H1 (cell line): ENCODE measurements around the gene ZNF511. TPM values are rescaled to one million over a fixed set of nuclear protein-coding genes. Genes with fewer than 3 reads are reported as not detected.

ENCODE experiments used
- polyA plus RNA-seq, 7 experiments: library from polyadenylated mRNA; depleted of rRNA in 3 of 7; stranded (reverse) in 5 of 7; unstranded in 2 of 7; fragments of >200 nt in 5 of 7; fragments of 200-250 nt in 2 of 7; gene quantifications; 1 replicate in 5 of 7; 2 replicates in 1 of 7; 4 replicates in 1 of 7; pipeline versions ENCODE4 v1.2.1 to v1.2.3, GENCODE V29; 2011 to 2013; ENCODE audit warnings: missing spikeins in 2 of 7, mixed read lengths in 2 of 7
- total RNA-seq: library from RNA; stranded (reverse); fragmentation: NEBNext Ultra II Directional; extraction: Animal tissue kit (Norgen Biotek cat#: 25700); gene quantifications from 2 replicates; pipeline ENCODE4 v1.2.1, GENCODE V29; 2021
- TF ChIP-seq, protein P1 (sequence below): fragments of 300-600 bp; sonication (generic); IDR thresholded peaks from 2 replicates; pipeline ENCODE4 v1.7.1; 2012; ENCODE audit warnings: low read length, moderate library complexity, mild to moderate bottlenecking, inconsistent platforms; ENCODE audit not compliant: insufficient replicate concordance
- TF ChIP-seq, protein P2 (sequence below): IDR thresholded peaks from 2 replicates; pipeline ENCODE4 v1.6.1; 2012; ENCODE audit warnings: inconsistent platforms

ZNF511 gene
- total and polyA plus RNA-seq, 2 of the 8 experiments (the other 6 are each of a cell fraction or from before 2014, with no cell fraction given) = 55.4 to 71.7 TPM

DNA sequence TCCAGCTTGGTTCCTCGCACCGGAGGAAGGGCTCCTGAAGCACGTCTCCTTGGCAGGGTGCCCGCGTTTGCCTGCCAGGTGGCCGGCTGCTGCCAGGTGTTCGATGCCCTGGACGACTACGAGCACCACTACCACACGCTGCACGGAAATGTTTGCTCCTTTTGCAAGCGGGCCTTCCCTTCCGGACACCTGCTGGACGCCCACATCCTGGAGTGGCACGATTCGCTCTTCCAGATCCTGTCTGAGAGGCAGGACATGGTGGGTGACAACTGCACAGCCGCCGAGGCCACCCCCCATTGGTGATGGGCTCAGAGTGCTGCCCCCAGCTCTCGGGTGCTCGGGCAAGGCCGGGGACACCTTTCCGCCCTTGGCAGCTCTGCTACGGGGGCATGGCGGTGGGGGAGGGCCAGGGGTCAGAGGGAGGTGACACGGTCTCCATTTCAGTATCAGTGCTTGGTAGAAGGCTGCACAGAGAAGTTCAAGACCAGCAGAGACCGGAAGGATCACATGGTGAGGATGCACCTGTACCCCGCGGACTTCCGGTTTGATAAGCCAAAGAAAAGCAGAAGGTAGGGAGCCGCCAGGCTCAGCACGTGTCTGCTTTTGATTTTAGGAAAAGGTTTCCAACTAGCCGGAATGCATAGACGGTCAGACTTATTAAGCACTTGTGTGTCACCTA lies 1.1 kb downstream of the ZNF511 start (continued):
- TF ChIP-seq, protein P1, sequence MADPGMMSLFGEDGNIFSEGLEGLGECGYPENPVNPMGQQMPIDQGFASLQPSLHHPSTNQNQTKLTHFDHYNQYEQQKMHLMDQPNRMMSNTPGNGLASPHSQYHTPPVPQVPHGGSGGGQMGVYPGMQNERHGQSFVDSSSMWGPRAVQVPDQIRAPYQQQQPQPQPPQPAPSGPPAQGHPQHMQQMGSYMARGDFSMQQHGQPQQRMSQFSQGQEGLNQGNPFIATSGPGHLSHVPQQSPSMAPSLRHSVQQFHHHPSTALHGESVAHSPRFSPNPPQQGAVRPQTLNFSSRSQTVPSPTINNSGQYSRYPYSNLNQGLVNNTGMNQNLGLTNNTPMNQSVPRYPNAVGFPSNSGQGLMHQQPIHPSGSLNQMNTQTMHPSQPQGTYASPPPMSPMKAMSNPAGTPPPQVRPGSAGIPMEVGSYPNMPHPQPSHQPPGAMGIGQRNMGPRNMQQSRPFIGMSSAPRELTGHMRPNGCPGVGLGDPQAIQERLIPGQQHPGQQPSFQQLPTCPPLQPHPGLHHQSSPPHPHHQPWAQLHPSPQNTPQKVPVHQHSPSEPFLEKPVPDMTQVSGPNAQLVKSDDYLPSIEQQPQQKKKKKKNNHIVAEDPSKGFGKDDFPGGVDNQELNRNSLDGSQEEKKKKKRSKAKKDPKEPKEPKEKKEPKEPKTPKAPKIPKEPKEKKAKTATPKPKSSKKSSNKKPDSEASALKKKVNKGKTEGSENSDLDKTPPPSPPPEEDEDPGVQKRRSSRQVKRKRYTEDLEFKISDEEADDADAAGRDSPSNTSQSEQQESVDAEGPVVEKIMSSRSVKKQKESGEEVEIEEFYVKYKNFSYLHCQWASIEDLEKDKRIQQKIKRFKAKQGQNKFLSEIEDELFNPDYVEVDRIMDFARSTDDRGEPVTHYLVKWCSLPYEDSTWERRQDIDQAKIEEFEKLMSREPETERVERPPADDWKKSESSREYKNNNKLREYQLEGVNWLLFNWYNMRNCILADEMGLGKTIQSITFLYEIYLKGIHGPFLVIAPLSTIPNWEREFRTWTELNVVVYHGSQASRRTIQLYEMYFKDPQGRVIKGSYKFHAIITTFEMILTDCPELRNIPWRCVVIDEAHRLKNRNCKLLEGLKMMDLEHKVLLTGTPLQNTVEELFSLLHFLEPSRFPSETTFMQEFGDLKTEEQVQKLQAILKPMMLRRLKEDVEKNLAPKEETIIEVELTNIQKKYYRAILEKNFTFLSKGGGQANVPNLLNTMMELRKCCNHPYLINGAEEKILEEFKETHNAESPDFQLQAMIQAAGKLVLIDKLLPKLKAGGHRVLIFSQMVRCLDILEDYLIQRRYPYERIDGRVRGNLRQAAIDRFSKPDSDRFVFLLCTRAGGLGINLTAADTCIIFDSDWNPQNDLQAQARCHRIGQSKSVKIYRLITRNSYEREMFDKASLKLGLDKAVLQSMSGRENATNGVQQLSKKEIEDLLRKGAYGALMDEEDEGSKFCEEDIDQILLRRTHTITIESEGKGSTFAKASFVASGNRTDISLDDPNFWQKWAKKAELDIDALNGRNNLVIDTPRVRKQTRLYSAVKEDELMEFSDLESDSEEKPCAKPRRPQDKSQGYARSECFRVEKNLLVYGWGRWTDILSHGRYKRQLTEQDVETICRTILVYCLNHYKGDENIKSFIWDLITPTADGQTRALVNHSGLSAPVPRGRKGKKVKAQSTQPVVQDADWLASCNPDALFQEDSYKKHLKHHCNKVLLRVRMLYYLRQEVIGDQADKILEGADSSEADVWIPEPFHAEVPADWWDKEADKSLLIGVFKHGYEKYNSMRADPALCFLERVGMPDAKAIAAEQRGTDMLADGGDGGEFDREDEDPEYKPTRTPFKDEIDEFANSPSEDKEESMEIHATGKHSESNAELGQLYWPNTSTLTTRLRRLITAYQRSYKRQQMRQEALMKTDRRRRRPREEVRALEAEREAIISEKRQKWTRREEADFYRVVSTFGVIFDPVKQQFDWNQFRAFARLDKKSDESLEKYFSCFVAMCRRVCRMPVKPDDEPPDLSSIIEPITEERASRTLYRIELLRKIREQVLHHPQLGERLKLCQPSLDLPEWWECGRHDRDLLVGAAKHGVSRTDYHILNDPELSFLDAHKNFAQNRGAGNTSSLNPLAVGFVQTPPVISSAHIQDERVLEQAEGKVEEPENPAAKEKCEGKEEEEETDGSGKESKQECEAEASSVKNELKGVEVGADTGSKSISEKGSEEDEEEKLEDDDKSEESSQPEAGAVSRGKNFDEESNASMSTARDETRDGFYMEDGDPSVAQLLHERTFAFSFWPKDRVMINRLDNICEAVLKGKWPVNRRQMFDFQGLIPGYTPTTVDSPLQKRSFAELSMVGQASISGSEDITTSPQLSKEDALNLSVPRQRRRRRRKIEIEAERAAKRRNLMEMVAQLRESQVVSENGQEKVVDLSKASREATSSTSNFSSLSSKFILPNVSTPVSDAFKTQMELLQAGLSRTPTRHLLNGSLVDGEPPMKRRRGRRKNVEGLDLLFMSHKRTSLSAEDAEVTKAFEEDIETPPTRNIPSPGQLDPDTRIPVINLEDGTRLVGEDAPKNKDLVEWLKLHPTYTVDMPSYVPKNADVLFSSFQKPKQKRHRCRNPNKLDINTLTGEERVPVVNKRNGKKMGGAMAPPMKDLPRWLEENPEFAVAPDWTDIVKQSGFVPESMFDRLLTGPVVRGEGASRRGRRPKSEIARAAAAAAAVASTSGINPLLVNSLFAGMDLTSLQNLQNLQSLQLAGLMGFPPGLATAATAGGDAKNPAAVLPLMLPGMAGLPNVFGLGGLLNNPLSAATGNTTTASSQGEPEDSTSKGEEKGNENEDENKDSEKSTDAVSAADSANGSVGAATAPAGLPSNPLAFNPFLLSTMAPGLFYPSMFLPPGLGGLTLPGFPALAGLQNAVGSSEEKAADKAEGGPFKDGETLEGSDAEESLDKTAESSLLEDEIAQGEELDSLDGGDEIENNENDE = no peak
- TF ChIP-seq, protein P2, sequence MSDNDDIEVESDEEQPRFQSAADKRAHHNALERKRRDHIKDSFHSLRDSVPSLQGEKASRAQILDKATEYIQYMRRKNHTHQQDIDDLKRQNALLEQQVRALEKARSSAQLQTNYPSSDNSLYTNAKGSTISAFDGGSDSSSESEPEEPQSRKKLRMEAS = no peak
